ENCODE measurements around the gene VWA5B1. TPM values are rescaled to one million over a fixed set of nuclear protein-coding genes. Genes with fewer than 3 reads are reported as not detected.

Gene VWA5B1
- total RNA-seq, 2 donors from 2014 or later, result 0.44 TPM; not detected in 1

GRCh38 chr1:20262810-20263534, 27.7 kb upstream of the VWA5B1 start:
- Mint-ChIP-seq H3K9me3 (no peaks in the 10 kb centered on the region), H3K4me3 (no peak overlapping the region), H3K36me3 (ENCODE audit: low read depth) (no peaks in the 10 kb centered on the region), H3K27ac (no peak overlapping the region), H3K27me3 (ENCODE audit: insufficient read depth) (peaks cover 24% of the 10 kb centered on the region), H3K4me1 (peaks cover 1% of the 10 kb centered on the region)
- no peak overlapping the region for H3K4me3 ChIP-seq (ENCODE audit: low read length)
- no peak for DNase-seq
- H3K27ac ChIP-seq (ENCODE audit: low read depth, low read length), result no peak overlapping the region
- WGBS, 2 experiments (ENCODE audit: insufficient coverage in 1 of 2, insufficient read length in 1 of 2), result 82 to 97% methylated on average over 3 to 8 of the region's 8 CpGs
- no peaks in the 10 kb centered on the region for H3K4me1 ChIP-seq (ENCODE audit: control insufficient read depth, insufficient read depth, low read length)
- peaks cover 32% of the 10 kb centered on the region for H3K27me3 ChIP-seq (ENCODE audit: control insufficient read depth, insufficient read depth, low read length, poor library complexity, severe bottlenecking)
- H3K9me3 ChIP-seq (ENCODE audit: control insufficient read depth, low read length), result no peaks in the 10 kb centered on the region
- no peaks in the 10 kb centered on the region for H3K36me3 ChIP-seq (ENCODE audit: control insufficient read depth, insufficient read depth, low read length)
- H3K9ac ChIP-seq (ENCODE audit: extremely low read depth, low read length, poor library complexity, severe bottlenecking), result no peak overlapping the region
- TF ChIP-seq, protein P1, sequence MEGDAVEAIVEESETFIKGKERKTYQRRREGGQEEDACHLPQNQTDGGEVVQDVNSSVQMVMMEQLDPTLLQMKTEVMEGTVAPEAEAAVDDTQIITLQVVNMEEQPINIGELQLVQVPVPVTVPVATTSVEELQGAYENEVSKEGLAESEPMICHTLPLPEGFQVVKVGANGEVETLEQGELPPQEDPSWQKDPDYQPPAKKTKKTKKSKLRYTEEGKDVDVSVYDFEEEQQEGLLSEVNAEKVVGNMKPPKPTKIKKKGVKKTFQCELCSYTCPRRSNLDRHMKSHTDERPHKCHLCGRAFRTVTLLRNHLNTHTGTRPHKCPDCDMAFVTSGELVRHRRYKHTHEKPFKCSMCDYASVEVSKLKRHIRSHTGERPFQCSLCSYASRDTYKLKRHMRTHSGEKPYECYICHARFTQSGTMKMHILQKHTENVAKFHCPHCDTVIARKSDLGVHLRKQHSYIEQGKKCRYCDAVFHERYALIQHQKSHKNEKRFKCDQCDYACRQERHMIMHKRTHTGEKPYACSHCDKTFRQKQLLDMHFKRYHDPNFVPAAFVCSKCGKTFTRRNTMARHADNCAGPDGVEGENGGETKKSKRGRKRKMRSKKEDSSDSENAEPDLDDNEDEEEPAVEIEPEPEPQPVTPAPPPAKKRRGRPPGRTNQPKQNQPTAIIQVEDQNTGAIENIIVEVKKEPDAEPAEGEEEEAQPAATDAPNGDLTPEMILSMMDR (conservative IDR thresholded peaks at IDR 0.05), result no peak

- no peak overlapping the region for H3K4me3 ChIP-seq (ENCODE audit: low read length)
- Mint-ChIP-seq H3K4me1 (peaks cover 4% of the 10 kb centered on the region), H3K9me3 (no peaks in the 10 kb centered on the region), H3K4me3 (no peak overlapping the region), H3K36me3 (ENCODE audit: low read depth) (no peaks in the 10 kb centered on the region), H3K27me3 (ENCODE audit: insufficient read depth) (peaks cover 15% of the 10 kb centered on the region), H3K27ac (no peak overlapping the region)
- TF ChIP-seq, protein P1 (conservative IDR thresholded peaks at IDR 0.05), result no peak
- 94 to 100% methylated on average over 1 to 4 of the region's 4 CpGs for WGBS, 2 experiments (ENCODE audit: insufficient coverage in 1 of 2, insufficient read length in 1 of 2)
- H3K9me3 ChIP-seq (ENCODE audit: control insufficient read depth, low read length), result peaks cover 2% of the 10 kb centered on the region
- H3K4me1 ChIP-seq (ENCODE audit: control insufficient read depth, insufficient read depth, low read length), result no peaks in the 10 kb centered on the region
- H3K27me3 ChIP-seq (ENCODE audit: control insufficient read depth, insufficient read depth, low read length, poor library complexity, severe bottlenecking), result peaks cover 20% of the 10 kb centered on the region
- no peak overlapping the region for H3K27ac ChIP-seq (ENCODE audit: low read depth, low read length)
- H3K36me3 ChIP-seq (ENCODE audit: control insufficient read depth, insufficient read depth, low read length), result no peaks in the 10 kb centered on the region
- DNase-seq, result no peak
- H3K9ac ChIP-seq (ENCODE audit: extremely low read depth, low read length, poor library complexity, severe bottlenecking), result no peak overlapping the region
Measured at GRCh38 chr1:20265250-20265649, 25.4 kb upstream of the VWA5B1 start.

GRCh38 chr1:20266141-20266540, 24.5 kb upstream of the VWA5B1 start:
- no peak for DNase-seq
- Histone ChIP-seq H3K27ac (ENCODE audit: low read depth, low read length) (no peak overlapping the region), H3K36me3 (ENCODE audit: control insufficient read depth, insufficient read depth, low read length) (no peaks in the 10 kb centered on the region), H3K27me3 (ENCODE audit: control insufficient read depth, insufficient read depth, low read length, poor library complexity, severe bottlenecking) (peaks cover 12% of the 10 kb centered on the region), H3K9me3 (ENCODE audit: control insufficient read depth, low read length) (peaks cover 11% of the 10 kb centered on the region), H3K4me3 (ENCODE audit: low read length) (no peak overlapping the region), H3K9ac (ENCODE audit: extremely low read depth, low read length, poor library complexity, severe bottlenecking) (no peak overlapping the region), H3K4me1 (ENCODE audit: control insufficient read depth, insufficient read depth, low read length) (no peaks in the 10 kb centered on the region)
- 80 to 85% methylated on average over 6 to 8 of the region's 8 CpGs for WGBS, 2 experiments (ENCODE audit: insufficient coverage in 1 of 2, insufficient read length in 1 of 2)
- Mint-ChIP-seq H3K36me3 (ENCODE audit: low read depth) (no peaks in the 10 kb centered on the region), H3K9me3 (peaks cover 8% of the 10 kb centered on the region), H3K4me3 (no peak overlapping the region), H3K4me1 (peaks cover 4% of the 10 kb centered on the region), H3K27ac (no peak overlapping the region), H3K27me3 (ENCODE audit: insufficient read depth) (peaks cover 16% of the 10 kb centered on the region)
- TF ChIP-seq, protein P1 (conservative IDR thresholded peaks at IDR 0.05), result no peak
